H1 (cell line): ENCODE measurements around the gene CCNH. TPM values are rescaled to one million over a fixed set of nuclear protein-coding genes. Genes with fewer than 3 reads are reported as not detected.

Experiments used
- CTCF ChIA-PET: fragments of 300-600 bp; sonication (Branson Sonifier 250); formaldehyde crosslinking; loops from one replicate; lab custom pipeline; 2021; ENCODE audit not compliant: partially characterized antibody; lab: Charles Lee
- POLR2A ChIA-PET: fragments of 300-600 bp; sonication (Branson Sonifier 250); formaldehyde crosslinking; loops from one replicate; lab custom pipeline; 2021; ENCODE audit warnings: inconsistent platforms; ENCODE audit not compliant: partially characterized antibody; lab: Charles Lee
- DNase-seq, 2 experiments: peaks; one replicate each; pipeline versions ENCODE4 v3.0.0 to v3.0.0-alpha.2; 2010 to 2022; ENCODE audit warnings: low spot score in 2 of 2, low read depth in 1 of 2, mixed read lengths in 1 of 2
- FAIRE-seq: peaks from 2 replicates; lab custom pipeline; 2011; peaks lifted over from hg19 to GRCh38; lab: Jason Lieb, UNC
- H2AFZ ChIP-seq: 2 replicates; pipeline ENCODE4 v1.8.1; 2012; ENCODE audit warnings: low read length, inconsistent platforms
- H2AK5ac ChIP-seq: 2 replicates; pipeline ENCODE4 v1.6.1; 2013; ENCODE audit warnings: low read depth, low read length
- H2BK120ac ChIP-seq: replicated peaks from 2 replicates; pipeline ENCODE3; 2013; ENCODE audit warnings: low read depth, low read length, inconsistent platforms
- H2BK12ac ChIP-seq: 2 replicates; pipeline ENCODE4 v1.6.1; 2013; ENCODE audit warnings: low read depth, low read length
- H2BK15ac ChIP-seq: 2 replicates; pipeline ENCODE4 v1.6.1; 2013; ENCODE audit warnings: low read length
- H2BK20ac ChIP-seq: 2 replicates; pipeline ENCODE4 v1.6.1; 2013; ENCODE audit warnings: low read length
- H2BK5ac ChIP-seq: 2 replicates; pipeline ENCODE4 v1.6.1; 2013; ENCODE audit warnings: low read depth, low read length
- H3K14ac ChIP-seq: 2 replicates; pipeline ENCODE4 v1.6.1; 2013; ENCODE audit warnings: inconsistent platforms; ENCODE audit not compliant: insufficient read length
- H3K18ac ChIP-seq: 2 replicates; pipeline ENCODE4 v1.6.1; 2013; ENCODE audit warnings: low read length; ENCODE audit errors: extremely low read depth
- H3K23ac ChIP-seq: 2 replicates; pipeline ENCODE4 v1.6.1; 2013; ENCODE audit warnings: inconsistent platforms; ENCODE audit not compliant: insufficient read length
- H3K23me2 ChIP-seq: 2 replicates; pipeline ENCODE4 v1.6.1; 2013; ENCODE audit warnings: low read depth, low read length
- H3K27ac ChIP-seq: 2 replicates; pipeline ENCODE4 v1.6.1; 2011; ENCODE audit warnings: low read depth, low read length, inconsistent platforms
- H3K27me3 ChIP-seq, 4 experiments: replicated peaks in 1 of 4; 1 replicate in 1 of 4; 2 replicates in 3 of 4; pipeline versions ENCODE4 v1.6.1 to v1.8.1; 2011 to 2013; ENCODE audit warnings: low read length in 3 of 4, mild to moderate bottlenecking in 3 of 4, inconsistent platforms in 2 of 4, mixed read lengths in 2 of 4, moderate library complexity in 1 of 4; ENCODE audit not compliant: control insufficient read depth in 3 of 4, insufficient read depth in 3 of 4; ENCODE audit errors: extremely low read depth in 1 of 4
- H3K36me3 ChIP-seq, 4 experiments: 2 replicates each; pipeline versions ENCODE4 v1.6.1 to v1.8.1; 2011 to 2013; ENCODE audit warnings: mild to moderate bottlenecking in 4 of 4, low read length in 3 of 4, moderate library complexity in 2 of 4, control low read depth in 1 of 4, inconsistent platforms in 1 of 4; ENCODE audit not compliant: insufficient read depth in 4 of 4, control insufficient read depth in 2 of 4
- H3K4ac ChIP-seq: replicated peaks from 2 replicates; pipeline ENCODE3; 2013; ENCODE audit warnings: low read length, low read depth, mixed read lengths, inconsistent platforms; ENCODE audit not compliant: insufficient read length
- H3K4me1 ChIP-seq, 4 experiments: replicated peaks in 1 of 4; 1 replicate in 1 of 4; 2 replicates in 3 of 4; pipeline versions ENCODE4 v1.6.1 to v1.8.1; 2011 to 2013; ENCODE audit warnings: low read length in 3 of 4, inconsistent platforms in 2 of 4, mixed read lengths in 1 of 4; ENCODE audit not compliant: insufficient read depth in 4 of 4, control insufficient read depth in 3 of 4
- H3K4me2 ChIP-seq, 2 experiments: 2 replicates each; pipeline versions ENCODE4 v1.6.1 to v1.8.1; 2011 to 2013; ENCODE audit warnings: low read depth in 2 of 2, low read length in 2 of 2, control low read depth in 1 of 2, inconsistent platforms in 1 of 2, mild to moderate bottlenecking in 1 of 2; ENCODE audit not compliant: insufficient read depth in 1 of 2
- H3K4me3 ChIP-seq, 4 experiments: fragments of 200-600, 300-600 bp in 1 of 4; sonication (generic), shearing (Covaris generic), sonication (Bioruptor Twin) in 1 of 4; 2 replicates each; pipeline versions ENCODE4 v1.5.1 to v1.8.1; 2011 to 2016; ENCODE audit warnings: low read length in 4 of 4, low read depth in 3 of 4, control low read depth in 2 of 4, inconsistent platforms in 2 of 4, mild to moderate bottlenecking in 2 of 4, mixed read lengths in 1 of 4, moderate library complexity in 1 of 4; ENCODE audit not compliant: insufficient read depth in 2 of 4; ENCODE audit errors: extremely low read depth in 1 of 4
- H3K56ac ChIP-seq: replicated peaks from 2 replicates; pipeline ENCODE3; 2013; ENCODE audit warnings: low read depth, mild to moderate bottlenecking, mixed read lengths, low read length, inconsistent platforms; ENCODE audit not compliant: insufficient read length
- H3K79me1 ChIP-seq: 2 replicates; pipeline ENCODE4 v1.6.1; 2013; ENCODE audit warnings: low read depth, low read length, control low read depth
- H3K79me2 ChIP-seq, 2 experiments: 2 replicates each; pipeline versions ENCODE4 v1.6.1 to v1.8.1; 2012 to 2013; ENCODE audit warnings: low read length in 2 of 2, mild to moderate bottlenecking in 2 of 2, inconsistent platforms in 1 of 2; ENCODE audit not compliant: insufficient read depth in 2 of 2, control insufficient read depth in 1 of 2
- H3K9ac ChIP-seq, 4 experiments: replicated peaks in 1 of 4; 1 replicate in 1 of 4; 2 replicates in 3 of 4; pipeline versions ENCODE4 v1.6.1 to v1.8.1; 2011 to 2013; ENCODE audit warnings: low read depth in 3 of 4, low read length in 3 of 4, control low read depth in 2 of 4, mild to moderate bottlenecking in 2 of 4, moderate library complexity in 2 of 4, inconsistent platforms in 1 of 4; ENCODE audit errors: extremely low read depth in 1 of 4
- H3K9me3 ChIP-seq, 2 experiments: 2 replicates each; pipeline versions ENCODE4 v1.6.1 to v1.8.1; 2012 to 2013; ENCODE audit warnings: mild to moderate bottlenecking in 2 of 2, moderate library complexity in 2 of 2, control low read depth in 1 of 2, inconsistent platforms in 1 of 2, low read depth in 1 of 2, low read length in 1 of 2, mixed read lengths in 1 of 2; ENCODE audit not compliant: insufficient read depth in 2 of 2
- H4K20me1 ChIP-seq, 2 experiments: replicated peaks in 1 of 2; 2 replicates each; pipeline versions ENCODE3 to v1.8.1; 2011 to 2013; ENCODE audit warnings: inconsistent platforms in 2 of 2, low read length in 2 of 2, mild to moderate bottlenecking in 1 of 2; ENCODE audit not compliant: insufficient read depth in 2 of 2, control insufficient read depth in 1 of 2
- H4K5ac ChIP-seq: 2 replicates; pipeline ENCODE4 v1.6.1; 2013; ENCODE audit warnings: low read length, low read depth, mixed read lengths, inconsistent platforms; ENCODE audit not compliant: insufficient read length
- H4K8ac ChIP-seq: 2 replicates; pipeline ENCODE4 v1.8.0; 2013; ENCODE audit warnings: mild to moderate bottlenecking, moderate library complexity, low read length, inconsistent platforms; ENCODE audit not compliant: insufficient read depth; ENCODE audit errors: extremely low read depth
- H4K91ac ChIP-seq: replicated peaks from 2 replicates; pipeline ENCODE3; 2013; ENCODE audit warnings: low read length, mixed read lengths, inconsistent platforms; ENCODE audit not compliant: insufficient read length
- ATF2 ChIP-seq: IDR thresholded peaks from 2 replicates; pipeline ENCODE4 v1.6.1; 2012; ENCODE audit warnings: low read length, inconsistent platforms
- BACH1 ChIP-seq: IDR thresholded peaks from 2 replicates; pipeline ENCODE4 v1.6.1; 2012; ENCODE audit warnings: low read length, improper control_type of control experiment
- HDAC6 ChIP-seq: IDR thresholded peaks from one replicate; pipeline ENCODE4 v1.7.1; 2012; ENCODE audit warnings: low read depth, mild to moderate bottlenecking, inconsistent platforms, low read length, moderate library complexity
- MAX ChIP-seq: IDR thresholded peaks from 2 replicates; pipeline ENCODE4 v1.6.1; 2012; ENCODE audit warnings: inconsistent platforms
- RAD21 ChIP-seq, 2 experiments: IDR thresholded peaks in 1 of 2; conservative IDR thresholded peaks in 1 of 2; 2 replicates each; pipeline ENCODE4 v1.6.1; 2011; ENCODE audit warnings: low read depth in 2 of 2, low read length in 2 of 2, improper control_type of control experiment in 1 of 2, inconsistent platforms in 1 of 2, mild to moderate bottlenecking in 1 of 2, moderate library complexity in 1 of 2
- RBBP5 ChIP-seq: IDR thresholded peaks from 2 replicates; pipeline ENCODE4 v1.7.1; 2012; ENCODE audit warnings: low read depth, mild to moderate bottlenecking, inconsistent platforms, low read length, moderate library complexity, borderline replicate concordance
- SIX5 ChIP-seq: IDR thresholded peaks from 2 replicates; pipeline ENCODE4 v1.6.1; 2011; ENCODE audit warnings: mild to moderate bottlenecking, low read depth, low read length
- TBP ChIP-seq: IDR thresholded peaks from 2 replicates; pipeline ENCODE4 v1.6.1; 2011; ENCODE audit warnings: low read depth, low read length, improper control_type of control experiment
- YY1 ChIP-seq: IDR thresholded peaks from 2 replicates; pipeline ENCODE4 v1.6.1; 2011; ENCODE audit warnings: low read depth, mild to moderate bottlenecking, low read length
- polyA plus RNA-seq, 7 experiments: library from polyadenylated mRNA; depleted of rRNA in 3 of 7; stranded (reverse) in 5 of 7; unstranded in 2 of 7; fragments of >200 nt in 5 of 7; fragments of 200-250 nt in 2 of 7; gene quantifications; 1 replicate in 5 of 7; 2 replicates in 1 of 7; 4 replicates in 1 of 7; pipeline versions ENCODE4 v1.2.1 to v1.2.3, GENCODE V29; 2011 to 2013; ENCODE audit warnings: missing spikeins in 2 of 7, mixed read lengths in 2 of 7
- total RNA-seq: library from RNA; stranded (reverse); fragmentation: NEBNext Ultra II Directional; extraction: Animal tissue kit (Norgen Biotek cat#: 25700); gene quantifications from 2 replicates; pipeline ENCODE4 v1.2.1, GENCODE V29; 2021

Gene CCNH
- total and polyA plus RNA-seq, 2 of the 8 experiments (the other 6 are each of a cell fraction or from before 2014, with no cell fraction given): 38.2 to 41.8 TPM

GRCh38 chr5:87452837-87453236 is 40.1 kb upstream of the CCNH start:
- no peak overlapping the region for H4K5ac ChIP-seq
- no peak overlapping the region for H4K8ac ChIP-seq
- DNase-seq (no peak), FAIRE-seq (no peak)
- H3K36me3 ChIP-seq: no peaks in the 10 kb centered on the region
- H3K23ac ChIP-seq: no peak overlapping the region
- no peak overlapping the region for H2BK5ac ChIP-seq
- ChIA-PET CTCF (no interaction called here), POLR2A (no interaction called here)
- no peak overlapping the region for H4K91ac ChIP-seq
- no peak overlapping the region for H3K14ac ChIP-seq
- no peak overlapping the region for H2AK5ac ChIP-seq
- no peak overlapping the region for H2AFZ ChIP-seq
- H3K4me2 ChIP-seq: no peak overlapping the region
- no peak overlapping the region for H3K4ac ChIP-seq
- no peaks in the 10 kb centered on the region for H3K4me1 ChIP-seq
- H4K20me1 ChIP-seq: no peaks in the 10 kb centered on the region
- no peaks in the 10 kb centered on the region for H3K23me2 ChIP-seq
- H2BK12ac ChIP-seq: no peak overlapping the region
- H3K79me1 ChIP-seq: no peaks in the 10 kb centered on the region
- H3K9me3 ChIP-seq: no peaks in the 10 kb centered on the region
- H3K4me3 ChIP-seq: no peak overlapping the region
- no peaks in the 10 kb centered on the region for H3K79me2 ChIP-seq
- no peak overlapping the region for H2BK20ac ChIP-seq
- no peak overlapping the region for H2BK120ac ChIP-seq
- no peaks in the 10 kb centered on the region for H3K27me3 ChIP-seq
- H3K18ac ChIP-seq: no peak overlapping the region
- H3K56ac ChIP-seq: no peak overlapping the region
- H3K27ac ChIP-seq: no peak overlapping the region
- no peak for TF ChIP-seq TBP
- no peak for TF ChIP-seq SIX5
- no peak for TF ChIP-seq RBBP5
- TF ChIP-seq YY1: no peak
- no peak for TF ChIP-seq ATF2
- TF ChIP-seq HDAC6: no peak
- TF ChIP-seq MAX: no peak
- no peak for TF ChIP-seq BACH1
- TF ChIP-seq RAD21 (IDR thresholded peaks at IDR 0.05 in 1 of 2, conservative IDR thresholded peaks at IDR 0.05 in 1 of 2; ENCODE audit: low read depth in 2 of 2, low read length in 2 of 2): no peak
- no peak overlapping the region for H2BK15ac ChIP-seq
- H3K9ac ChIP-seq: no peak overlapping the region
